GM12873 (cell line): ENCODE results near the gene APOL4.

ENCODE experiments used
- TF ChIP-seq, protein P1 (sequence below): IDR thresholded peaks from 2 replicates; pipeline ENCODE4 v1.5.1; 2012; ENCODE audit warnings: low read depth, mild to moderate bottlenecking, moderate library complexity, low read length, control low read depth; ENCODE audit not compliant: insufficient read depth; ENCODE audit errors: missing control alignments

Gene APOL4, protein sequence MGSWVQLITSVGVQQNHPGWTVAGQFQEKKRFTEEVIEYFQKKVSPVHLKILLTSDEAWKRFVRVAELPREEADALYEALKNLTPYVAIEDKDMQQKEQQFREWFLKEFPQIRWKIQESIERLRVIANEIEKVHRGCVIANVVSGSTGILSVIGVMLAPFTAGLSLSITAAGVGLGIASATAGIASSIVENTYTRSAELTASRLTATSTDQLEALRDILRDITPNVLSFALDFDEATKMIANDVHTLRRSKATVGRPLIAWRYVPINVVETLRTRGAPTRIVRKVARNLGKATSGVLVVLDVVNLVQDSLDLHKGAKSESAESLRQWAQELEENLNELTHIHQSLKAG

DNA sequence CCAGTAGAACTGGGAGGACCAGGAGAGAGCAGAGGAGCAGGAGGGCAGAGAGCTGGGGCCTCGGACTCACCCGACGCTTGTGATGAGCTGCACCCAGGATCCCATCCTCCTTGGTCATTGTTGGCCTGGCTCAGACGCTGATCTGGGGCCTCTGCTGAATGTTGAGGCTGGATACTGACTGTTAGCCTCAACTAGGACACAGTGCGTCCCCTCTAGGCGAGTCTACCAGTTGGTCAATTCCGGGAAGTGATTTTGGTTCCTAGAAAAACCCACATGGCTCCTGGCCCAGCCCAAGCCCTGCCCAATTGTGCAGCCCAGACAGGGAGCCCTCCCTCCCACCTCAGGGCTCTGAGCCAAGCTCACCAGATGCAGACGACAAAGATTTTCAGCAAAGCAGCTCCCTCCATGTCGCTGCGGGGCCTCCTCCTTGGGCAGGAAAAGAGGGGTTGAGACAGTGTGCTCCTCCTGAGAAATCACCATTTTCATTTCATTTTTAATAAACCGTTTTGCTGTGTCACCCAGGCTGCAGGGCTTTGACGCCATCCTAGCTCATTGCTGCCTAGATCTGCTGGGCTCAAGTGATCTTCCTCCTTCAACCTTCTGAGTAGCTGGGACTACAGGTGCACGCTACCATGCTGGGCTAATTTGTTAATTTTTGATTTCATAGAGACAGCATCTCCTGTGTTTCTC lies at the start of gene APOL4:
TSS of gene APOL4 (minus strand) at position 180 of the 690 bp plus-strand sequence. CDS start at position 105, 75 bp downstream.
- TF ChIP-seq, protein P1, sequence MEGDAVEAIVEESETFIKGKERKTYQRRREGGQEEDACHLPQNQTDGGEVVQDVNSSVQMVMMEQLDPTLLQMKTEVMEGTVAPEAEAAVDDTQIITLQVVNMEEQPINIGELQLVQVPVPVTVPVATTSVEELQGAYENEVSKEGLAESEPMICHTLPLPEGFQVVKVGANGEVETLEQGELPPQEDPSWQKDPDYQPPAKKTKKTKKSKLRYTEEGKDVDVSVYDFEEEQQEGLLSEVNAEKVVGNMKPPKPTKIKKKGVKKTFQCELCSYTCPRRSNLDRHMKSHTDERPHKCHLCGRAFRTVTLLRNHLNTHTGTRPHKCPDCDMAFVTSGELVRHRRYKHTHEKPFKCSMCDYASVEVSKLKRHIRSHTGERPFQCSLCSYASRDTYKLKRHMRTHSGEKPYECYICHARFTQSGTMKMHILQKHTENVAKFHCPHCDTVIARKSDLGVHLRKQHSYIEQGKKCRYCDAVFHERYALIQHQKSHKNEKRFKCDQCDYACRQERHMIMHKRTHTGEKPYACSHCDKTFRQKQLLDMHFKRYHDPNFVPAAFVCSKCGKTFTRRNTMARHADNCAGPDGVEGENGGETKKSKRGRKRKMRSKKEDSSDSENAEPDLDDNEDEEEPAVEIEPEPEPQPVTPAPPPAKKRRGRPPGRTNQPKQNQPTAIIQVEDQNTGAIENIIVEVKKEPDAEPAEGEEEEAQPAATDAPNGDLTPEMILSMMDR = no peak

DNA sequence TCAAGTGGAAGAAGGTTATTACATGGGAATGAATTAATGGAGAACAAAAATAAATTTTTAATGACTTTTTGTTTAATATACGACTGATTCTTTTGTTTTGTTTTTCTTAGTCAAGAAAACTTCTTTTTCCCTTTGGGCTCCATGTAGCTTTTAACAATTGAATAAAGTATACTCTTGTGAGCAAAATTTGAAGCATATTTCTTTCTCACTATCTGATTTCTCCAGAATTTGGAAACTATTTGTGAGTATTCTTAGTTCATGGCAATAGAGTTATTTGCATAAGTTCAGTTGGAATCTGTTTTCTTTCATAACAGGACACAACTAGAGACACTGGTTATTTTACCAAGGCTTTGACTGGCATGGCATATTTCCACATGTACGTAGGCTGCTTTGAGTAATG lies 47.6 kb upstream of the APOL4 start:
- TF ChIP-seq, protein P1 = no peak

DNA sequence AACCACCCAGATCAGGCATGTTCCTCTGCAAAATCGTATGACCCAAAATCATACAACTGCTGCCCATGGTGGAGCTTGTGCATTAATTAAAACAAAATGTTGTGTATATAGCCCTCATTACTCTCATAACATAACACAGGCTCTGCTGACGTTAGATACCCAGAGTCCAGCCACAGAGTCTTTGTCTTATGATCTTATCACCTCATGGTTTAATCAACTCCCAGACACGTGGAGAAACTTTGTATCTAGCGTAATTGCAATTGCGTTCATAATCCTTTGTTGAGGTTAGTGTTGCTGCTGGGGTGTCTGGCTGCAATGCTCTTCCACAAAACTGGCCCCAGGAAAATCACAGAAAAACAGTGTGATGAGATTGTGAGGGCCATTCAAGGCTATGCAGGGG lies 46.3 kb upstream of the APOL4 start:
- TF ChIP-seq, protein P1 = no peak

DNA sequence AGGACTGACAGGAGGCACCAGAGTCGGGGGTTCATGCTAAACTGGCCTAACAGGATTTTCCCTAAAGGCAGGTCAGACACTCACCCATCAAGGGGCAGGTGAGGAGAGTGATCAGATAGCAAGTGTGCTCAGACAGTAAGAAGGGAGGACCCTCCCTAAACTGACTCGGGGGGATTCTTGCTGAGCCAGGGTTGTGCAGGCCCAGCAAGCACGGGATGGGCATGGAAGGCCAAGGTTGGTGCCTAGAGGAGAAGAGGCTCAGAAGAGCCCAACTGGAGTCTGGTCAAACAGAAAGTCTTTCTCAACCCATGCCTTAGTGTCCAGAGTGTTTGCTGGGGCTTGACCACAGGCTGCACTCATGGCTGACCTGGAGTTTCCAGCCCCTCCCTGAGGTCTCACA lies 45.1 kb upstream of the APOL4 start:
- TF ChIP-seq, protein P1 = no peak

DNA sequence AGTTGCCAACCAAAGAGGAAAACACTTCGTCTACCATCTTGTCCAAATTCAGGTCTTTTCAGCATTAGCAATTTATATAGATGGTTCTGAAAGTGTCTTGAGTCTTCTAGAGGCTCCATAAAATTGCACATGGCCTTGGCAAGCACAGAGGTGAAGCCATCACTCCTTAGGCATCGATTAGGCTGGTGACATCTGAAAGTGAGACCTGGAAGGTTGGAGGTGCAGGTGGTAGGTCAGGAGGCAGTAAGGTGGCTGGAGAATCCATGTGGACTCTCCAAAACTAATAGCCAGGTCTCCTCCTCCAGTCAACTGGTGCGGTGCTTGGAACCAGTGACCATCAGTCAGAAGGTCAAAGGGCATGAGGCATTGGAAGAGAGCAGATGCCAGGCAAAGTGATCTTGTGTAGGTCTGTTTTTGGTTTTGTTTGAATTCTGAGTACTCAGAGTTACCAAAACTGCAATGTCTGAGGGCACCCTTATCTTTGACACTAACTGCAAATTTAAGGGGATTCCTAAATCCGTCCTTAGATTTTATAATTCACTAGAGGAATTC lies 44.3 kb upstream of the APOL4 start:
- TF ChIP-seq, protein P1 = no peak

DNA sequence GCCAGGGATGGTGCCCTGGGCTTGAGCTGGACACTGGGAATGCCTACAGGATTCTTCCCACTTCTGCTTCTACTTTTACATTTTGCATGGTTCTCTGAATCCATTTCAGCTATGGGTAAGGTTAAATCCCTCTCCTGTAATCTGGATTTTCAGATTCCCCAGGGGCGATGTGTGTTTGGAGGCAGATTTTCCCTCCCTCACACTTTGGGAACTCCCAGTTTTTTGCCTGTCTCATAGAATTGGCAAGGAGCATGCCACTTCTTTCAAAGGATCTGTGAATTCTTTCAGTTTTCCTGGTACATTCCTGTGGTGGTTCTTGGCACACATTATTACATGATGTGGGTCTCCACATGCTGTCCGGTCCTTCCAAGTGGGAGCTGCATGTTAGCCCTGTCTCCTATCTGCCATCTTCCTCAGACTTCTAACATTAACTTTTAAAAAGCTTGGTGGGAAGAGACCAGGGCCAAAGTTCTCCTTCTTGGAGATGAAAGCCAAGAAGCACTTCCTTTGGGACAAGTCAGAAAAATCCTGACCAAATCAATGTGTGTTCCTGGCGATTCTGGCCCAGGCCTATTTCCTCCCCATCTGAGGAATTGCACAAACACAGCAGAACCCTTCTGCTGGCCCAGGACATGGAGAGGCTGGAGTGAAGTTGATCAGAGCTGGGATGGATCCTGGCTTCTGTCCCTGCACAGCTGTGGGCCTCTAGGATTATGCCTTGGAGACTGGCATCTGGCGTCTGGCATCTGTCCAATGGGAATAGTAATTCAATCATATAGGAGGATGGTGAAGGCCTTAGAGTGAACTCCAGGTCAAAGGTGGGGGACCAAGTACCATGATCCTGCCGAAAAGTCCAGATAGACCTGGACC lies 43.1 kb upstream of the APOL4 start:
- TF ChIP-seq, protein P1 = no peak
